PC-9 (cell line): Measurements from ENCODE around the gene ZFYVE9. TPM values are rescaled to one million over a fixed set of nuclear protein-coding genes. Genes with fewer than 3 reads are reported as not detected.

Source experiments
- BruUV-seq: library from RNA; stranded (reverse); fragments of 400-500 nt; replicated peaks from 2 replicates; lab custom pipeline; 2021; lab: Mats Ljungman, UMichigan
- CTCF ChIA-PET: fragments of 300-600 bp; sonication (Branson Sonifier 250); formaldehyde crosslinking; loops from one replicate; lab custom pipeline; 2022; ENCODE audit warnings: antibody characterized with exemption; lab: Charles Lee
- POLR2A ChIA-PET: fragments of 300-600 bp; sonication (Branson Sonifier 250); formaldehyde crosslinking; loops from one replicate; lab custom pipeline; 2022; ENCODE audit warnings: antibody characterized with exemption; ENCODE audit not compliant: unreplicated experiment; lab: Charles Lee
- DNase-seq, 2 experiments: peaks; one replicate each; pipeline versions ENCODE4 v3.0.0 to v3.0.0-alpha.2; 2015 to 2022; ENCODE audit warnings: mixed read lengths in 1 of 2
- H2AFZ ChIP-seq: fragments of 200-600 bp; sonication (generic); 2 replicates; pipeline ENCODE4 v1.8.1; 2017; ENCODE audit warnings: antibody characterized with exemption
- H3F3A ChIP-seq: fragments of 200-600 bp; sonication (generic); 2 replicates; pipeline ENCODE4 v1.8.1; 2017; ENCODE audit warnings: antibody characterized with exemption, mild to moderate bottlenecking, low read depth; ENCODE audit not compliant: insufficient read depth
- H3K27ac ChIP-seq: fragments of 200-600 bp; sonication (generic); 2 replicates; pipeline ENCODE4 v1.6.1; 2016; ENCODE audit warnings: mixed run types
- H3K27me3 ChIP-seq: fragments of 200-600 bp; sonication (generic); 2 replicates; pipeline ENCODE4 v1.6.1; 2016; ENCODE audit warnings: low read depth, mixed run types; ENCODE audit not compliant: insufficient read depth
- H3K36me3 ChIP-seq: fragments of 200-600 bp; sonication (generic); 2 replicates; pipeline ENCODE4 v1.6.1; 2016; ENCODE audit warnings: low read depth, mixed run types
- H3K4me1 ChIP-seq: fragments of 200-600 bp; sonication (generic); replicated peaks from 2 replicates; pipeline ENCODE4 v1.6.1; 2016; ENCODE audit warnings: mixed run types; ENCODE audit not compliant: insufficient read depth
- H3K4me2 ChIP-seq: fragments of 200-600 bp; sonication (generic); 2 replicates; pipeline ENCODE4 v1.6.1; 2017; ENCODE audit warnings: mixed run types
- H3K4me3 ChIP-seq: fragments of 200-600 bp; sonication (generic); 2 replicates; pipeline ENCODE4 v1.6.1; 2016; ENCODE audit warnings: mixed run types
- H3K79me2 ChIP-seq: fragments of 200-600 bp; sonication (generic); 2 replicates; pipeline ENCODE4 v1.6.1; 2017; ENCODE audit warnings: low read depth, mixed run types
- H3K9me2 ChIP-seq: fragments of 200-600 bp; sonication (generic); 2 replicates; pipeline ENCODE4 v1.8.1; 2017; ENCODE audit warnings: mild to moderate bottlenecking; ENCODE audit not compliant: insufficient read depth
- H3K9me3 ChIP-seq: fragments of 200-600 bp; sonication (generic); 2 replicates; pipeline ENCODE4 v1.8.1; 2016; ENCODE audit warnings: low read depth; ENCODE audit not compliant: insufficient read depth
- H4K20me1 ChIP-seq: fragments of 200-600 bp; sonication (generic); 2 replicates; pipeline ENCODE4 v1.8.1; 2017; ENCODE audit not compliant: insufficient read depth
- CTCF ChIP-seq: fragments of 200-600 bp; sonication (generic); conservative IDR thresholded peaks from 2 replicates; pipeline ENCODE4 v1.6.1; 2017; ENCODE audit warnings: mixed run types, antibody characterized with exemption, mild to moderate bottlenecking, moderate library complexity
- EZH2 ChIP-seq: fragments of 200-600 bp; sonication (generic); IDR thresholded peaks from 2 replicates; pipeline ENCODE4 v1.8.0; 2017; ENCODE audit warnings: antibody characterized with exemption, low read depth
- intact Hi-C: fragments of 100-400 bp; cut with micrococcal nuclease; formaldehyde crosslinking; loops from one replicate; pipeline ENCODE4 v1.10.0; 2022; ENCODE audit not compliant: unreplicated experiment
- total RNA-seq: library from RNA; stranded (reverse); gene quantifications from 2 replicates; pipeline ENCODE4 v1.2.3, GENCODE V29; 2021

Gene ZFYVE9
- total RNA-seq, 1 experiment from 2014 or later = 20.7 TPM

GRCh38 chr1:52323731-52324130, 181.8 kb downstream of the ZFYVE9 start:
- H3K9me2 ChIP-seq = no peaks in the 10 kb centered on the region
- no peak overlapping the region for H2AFZ ChIP-seq
- TF ChIP-seq EZH2 (no peak), CTCF (no peak)
- H3K79me2 ChIP-seq = no peaks in the 10 kb centered on the region
- no peak for DNase-seq
- ChIA-PET CTCF (interaction anchor here (0.6 kb wide), 1 partner anchor 90 kb away, joined by 3 read pairs; no protein-coding TSS in a partner anchor), POLR2A (no interaction called here)
- H3K27ac ChIP-seq = no peak overlapping the region
- H3K36me3 ChIP-seq = no peaks in the 10 kb centered on the region
- H3K4me1 ChIP-seq = no peaks in the 10 kb centered on the region
- no peak overlapping the region for H3K4me3 ChIP-seq
- H3K9me3 ChIP-seq = no peaks in the 10 kb centered on the region
- BruUV-seq = no TSS peak
- no peak overlapping the region for H3K4me2 ChIP-seq
- intact Hi-C loops = no loop called here
- H3K27me3 ChIP-seq = no peaks in the 10 kb centered on the region
- H4K20me1 ChIP-seq = no peaks in the 10 kb centered on the region
- H3F3A ChIP-seq = no peaks in the 10 kb centered on the region

- POLR2A ChIA-PET = no interaction called here
- Histone ChIP-seq H3K4me2 (no peak overlapping the region), H3K9me3 (no peaks in the 10 kb centered on the region), H3K79me2 (no peaks in the 10 kb centered on the region), H3K27me3 (no peaks in the 10 kb centered on the region), H3K27ac (no peak overlapping the region), H2AFZ (no peak overlapping the region), H3K9me2 (no peaks in the 10 kb centered on the region), H3K4me3 (no peak overlapping the region), H4K20me1 (no peaks in the 10 kb centered on the region), H3K4me1 (no peaks in the 10 kb centered on the region), H3K36me3 (no peaks in the 10 kb centered on the region), H3F3A (no peaks in the 10 kb centered on the region)
- CTCF ChIA-PET = no interaction called here
- TF ChIP-seq EZH2 = no peak
- no peak for TF ChIP-seq CTCF
- DNase-seq = no peak
- intact Hi-C loops = no loop called here
- no TSS peak for BruUV-seq
These were observed 183.9 kb downstream of the ZFYVE9 start for GRCh38 chr1:52325786-52326185.

GRCh38 chr1:52328615-52329014, 186.7 kb downstream of the ZFYVE9 start:
- CTCF ChIA-PET = no interaction called here
- Histone ChIP-seq H3K9me3 (no peaks in the 10 kb centered on the region), H3K4me3 (no peak overlapping the region), H4K20me1 (no peaks in the 10 kb centered on the region), H3K36me3 (no peaks in the 10 kb centered on the region), H3K79me2 (no peaks in the 10 kb centered on the region), H3K4me1 (no peaks in the 10 kb centered on the region), H3F3A (no peaks in the 10 kb centered on the region), H3K4me2 (no peak overlapping the region), H3K27ac (no peak overlapping the region), H3K27me3 (no peaks in the 10 kb centered on the region), H2AFZ (no peak overlapping the region), H3K9me2 (no peaks in the 10 kb centered on the region)
- no TSS peak for BruUV-seq
- intact Hi-C loops = no loop called here
- DNase-seq = no peak
- TF ChIP-seq CTCF (no peak), EZH2 (no peak)
- POLR2A ChIA-PET = no interaction called here
